ENCODE data around the gene SEZ6. TPM values are rescaled to one million over a fixed set of nuclear protein-coding genes. Genes with fewer than 3 reads are reported as not detected.
A peak's percentile ranks its signal among the peaks of the same experiment; 100 is the strongest.
"Not testable (repeated sequence)": the region's sequence is repeated elsewhere in the genome, so short reads cannot be mapped to it uniquely, and the experiment has no call there.

SEZ6 gene
- total RNA-seq, 3 donors from 2014 or later = not detected

DNA sequence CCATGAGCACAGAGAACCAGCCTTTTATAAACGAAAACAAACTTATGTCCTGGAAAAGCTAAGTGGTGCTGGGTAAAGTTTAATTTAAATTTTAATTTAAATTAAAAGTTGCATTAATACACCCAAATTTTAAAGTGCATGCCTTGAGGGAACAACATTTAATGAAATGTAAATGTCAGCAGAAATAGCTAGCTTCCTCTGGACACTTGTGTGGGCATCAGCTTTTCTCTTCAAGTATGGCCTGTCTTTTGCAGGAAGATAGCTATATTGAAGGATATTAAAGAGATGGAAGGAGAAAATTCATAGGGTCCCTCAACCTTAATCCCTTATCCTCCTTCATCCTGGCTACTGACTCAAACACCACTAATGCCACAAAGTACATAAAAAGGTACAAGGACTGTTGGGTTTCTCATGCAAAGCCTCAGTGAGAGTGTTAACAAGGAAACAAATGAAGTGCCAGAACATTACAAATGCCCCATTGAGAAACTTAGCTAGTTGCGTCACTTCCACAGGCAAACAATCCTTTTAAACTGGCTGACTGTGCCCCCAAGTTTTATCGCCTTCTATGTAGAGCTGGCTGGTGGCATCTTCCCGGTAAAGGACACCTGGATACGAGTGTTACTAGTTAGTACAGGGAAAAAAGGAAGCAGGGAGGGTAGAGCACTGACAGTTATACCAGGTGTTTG is 68.6 kb downstream of the SEZ6 start:
- TF ChIP-seq POLR2A (IDR thresholded peaks at IDR 0.05) (no peak), POLR2AphosphoS5 (IDR thresholded peaks at IDR 0.05) (peak in 1 of 3 donors; percentile 49)
- no peaks in the 10 kb centered on the region for H3K27me3 ChIP-seq
- H3K9me3 ChIP-seq = no peaks in the 10 kb centered on the region
- H3K4me1 ChIP-seq = peaks cover 0 to 36% of the 10 kb centered on the region in 2 donors
- no peaks in the 10 kb centered on the region for H3K36me3 ChIP-seq
- peak overlapping the region in 1 of 3 donors; percentile 17 for H3K4me3 ChIP-seq
- DNase-seq (ENCODE audit: low spot score in 2 of 2) = no peak
- H3K27ac ChIP-seq = peak overlapping the region; percentile 74 to 80
- intact Hi-C loops (cut with DNase I; ENCODE audit: low total_unique reads) = no loop called here

DNA sequence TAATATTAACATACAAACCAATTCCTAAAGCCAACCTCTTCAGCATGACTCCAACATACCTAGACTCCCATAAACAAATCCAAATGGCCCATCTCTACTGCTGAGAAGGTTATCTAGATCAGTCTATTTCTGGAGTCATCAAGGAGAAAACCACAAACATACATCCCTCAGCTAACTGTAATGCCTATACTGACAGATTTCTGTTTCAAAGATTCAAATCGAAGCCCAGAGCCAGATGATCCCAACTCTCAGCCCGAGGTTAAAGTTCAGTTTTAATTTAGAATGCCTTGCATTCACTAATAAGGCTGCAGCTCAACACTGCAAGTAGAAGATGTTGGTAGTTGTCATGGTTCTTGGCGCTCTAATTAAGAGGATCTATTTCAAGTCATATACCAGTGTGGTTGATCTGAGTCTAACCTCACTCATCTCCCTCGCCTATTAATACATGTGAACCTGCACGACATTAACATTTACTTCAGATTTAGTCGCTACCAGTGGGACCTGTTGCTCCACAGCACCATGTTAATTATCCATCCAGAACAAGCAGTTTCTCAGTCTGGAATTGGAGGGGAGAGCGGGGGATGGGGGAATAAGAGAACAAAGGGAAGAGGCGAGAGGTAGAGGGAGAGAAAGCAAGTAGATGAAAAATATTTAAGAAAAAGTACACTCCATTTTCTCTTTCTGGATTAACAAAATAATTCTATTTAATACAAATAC is 69.9 kb downstream of the SEZ6 start:
- no peaks in the 10 kb centered on the region for H3K36me3 ChIP-seq
- no peak overlapping the region for H3K4me3 ChIP-seq
- intact Hi-C loops (cut with DNase I; ENCODE audit: low total_unique reads) = no loop called here
- H3K27me3 ChIP-seq = no peaks in the 10 kb centered on the region
- H3K27ac ChIP-seq = peak overlapping the region; percentile 45 to 80
- TF ChIP-seq POLR2A (IDR thresholded peaks at IDR 0.05) (no peak), POLR2AphosphoS5 (IDR thresholded peaks at IDR 0.05) (no peak)
- TF ChIP-seq, protein P1, sequence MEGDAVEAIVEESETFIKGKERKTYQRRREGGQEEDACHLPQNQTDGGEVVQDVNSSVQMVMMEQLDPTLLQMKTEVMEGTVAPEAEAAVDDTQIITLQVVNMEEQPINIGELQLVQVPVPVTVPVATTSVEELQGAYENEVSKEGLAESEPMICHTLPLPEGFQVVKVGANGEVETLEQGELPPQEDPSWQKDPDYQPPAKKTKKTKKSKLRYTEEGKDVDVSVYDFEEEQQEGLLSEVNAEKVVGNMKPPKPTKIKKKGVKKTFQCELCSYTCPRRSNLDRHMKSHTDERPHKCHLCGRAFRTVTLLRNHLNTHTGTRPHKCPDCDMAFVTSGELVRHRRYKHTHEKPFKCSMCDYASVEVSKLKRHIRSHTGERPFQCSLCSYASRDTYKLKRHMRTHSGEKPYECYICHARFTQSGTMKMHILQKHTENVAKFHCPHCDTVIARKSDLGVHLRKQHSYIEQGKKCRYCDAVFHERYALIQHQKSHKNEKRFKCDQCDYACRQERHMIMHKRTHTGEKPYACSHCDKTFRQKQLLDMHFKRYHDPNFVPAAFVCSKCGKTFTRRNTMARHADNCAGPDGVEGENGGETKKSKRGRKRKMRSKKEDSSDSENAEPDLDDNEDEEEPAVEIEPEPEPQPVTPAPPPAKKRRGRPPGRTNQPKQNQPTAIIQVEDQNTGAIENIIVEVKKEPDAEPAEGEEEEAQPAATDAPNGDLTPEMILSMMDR (IDR thresholded peaks at IDR 0.05) = no peak
- no peak for DNase-seq (ENCODE audit: low spot score in 2 of 2)
- H3K4me1 ChIP-seq = peaks cover 0 to 25% of the 10 kb centered on the region in 2 donors
- H3K9me3 ChIP-seq = no peaks in the 10 kb centered on the region

DNA sequence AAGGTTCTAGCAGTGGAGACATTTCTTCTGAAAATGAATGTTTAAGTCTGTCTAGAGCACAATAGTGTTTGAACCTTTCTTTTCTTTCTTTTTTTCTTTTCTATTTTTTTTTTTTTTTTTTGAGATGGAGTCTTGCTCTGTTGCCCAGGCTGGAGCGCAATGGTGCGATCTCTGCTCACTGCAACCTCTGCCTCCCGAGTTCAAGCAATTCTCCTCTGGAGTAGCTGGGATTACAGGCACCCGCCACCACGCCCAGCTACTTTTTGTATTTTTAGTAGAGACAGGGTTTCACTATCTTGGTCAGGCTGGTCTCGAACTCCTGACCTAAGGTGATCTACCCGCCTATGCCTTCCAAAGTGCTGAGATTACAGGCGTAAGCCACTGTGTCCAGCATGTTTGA is 71.3 kb downstream of the SEZ6 start:
- intact Hi-C loops (cut with DNase I; ENCODE audit: low total_unique reads); H3K27ac ChIP-seq; H3K4me3 ChIP-seq; H3K27me3 ChIP-seq; H3K36me3 ChIP-seq; DNase-seq (ENCODE audit: low spot score in 2 of 2); H3K9me3 ChIP-seq: not testable (repeated sequence)
- peaks cover 0 to 16% of the 10 kb centered on the region in 2 donors for H3K4me1 ChIP-seq

DNA sequence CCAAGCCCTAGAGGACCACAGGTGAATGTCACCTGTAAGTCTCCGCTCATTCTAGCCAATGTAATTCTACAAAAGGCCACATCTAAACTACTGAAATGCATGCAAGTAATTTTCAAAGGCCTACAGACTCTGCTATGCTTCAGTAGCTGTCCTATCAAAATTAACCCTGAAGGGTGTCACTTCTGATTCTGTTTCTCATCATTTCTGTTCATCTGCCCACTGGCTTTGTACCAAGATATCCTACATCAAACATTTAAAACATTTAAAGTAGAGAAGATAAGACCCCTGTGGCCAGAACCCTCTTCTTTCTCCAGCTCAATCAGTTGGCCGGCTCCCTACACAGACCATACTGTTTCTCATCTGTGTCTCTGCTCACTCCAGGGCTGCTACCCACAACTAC is 76.0 kb downstream of the SEZ6 start:
- no peak overlapping the region for H3K4me3 ChIP-seq
- no peak overlapping the region for H3K27ac ChIP-seq
- peaks cover 0 to 14% of the 10 kb centered on the region in 2 donors for H3K4me1 ChIP-seq
- DNase-seq (ENCODE audit: low spot score in 2 of 2) = no peak
- H3K27me3 ChIP-seq = no peaks in the 10 kb centered on the region
- intact Hi-C loops (cut with DNase I; ENCODE audit: low total_unique reads) = no loop called here
- TF ChIP-seq POLR2AphosphoS5 (IDR thresholded peaks at IDR 0.05) (no peak), POLR2A (IDR thresholded peaks at IDR 0.05) (no peak)
- TF ChIP-seq, protein P1 (IDR thresholded peaks at IDR 0.05) = no peak
- H3K36me3 ChIP-seq = no peaks in the 10 kb centered on the region
- no peaks in the 10 kb centered on the region for H3K9me3 ChIP-seq

DNA sequence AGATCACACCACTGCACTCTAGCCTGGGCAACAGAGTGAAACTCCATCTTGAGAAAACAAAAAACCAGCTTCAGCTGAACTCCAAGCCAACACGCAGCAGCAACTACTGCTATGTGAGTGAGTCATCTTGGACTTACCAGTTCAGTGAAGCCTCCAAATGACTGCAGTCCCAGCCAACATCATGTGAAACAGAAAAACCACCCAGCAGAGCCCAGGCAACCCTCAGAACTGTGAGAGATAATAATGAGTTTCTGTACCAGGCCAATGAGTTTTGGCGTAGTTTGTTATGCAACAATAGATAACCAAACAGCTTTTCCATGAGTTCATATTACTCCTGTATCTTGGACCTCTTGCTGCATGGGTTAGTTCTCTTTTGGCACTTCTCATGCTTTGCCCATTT is 77.8 kb downstream of the SEZ6 start:
- Histone ChIP-seq H3K27me3 (no peaks in the 10 kb centered on the region), H3K27ac (peak overlapping the region in 1 of 2 donors; percentile 89), H3K4me3 (no peak overlapping the region), H3K4me1 (peaks cover 0 to 14% of the 10 kb centered on the region in 2 donors), H3K9me3 (no peaks in the 10 kb centered on the region), H3K36me3 (no peaks in the 10 kb centered on the region)
- TF ChIP-seq, protein P1 (IDR thresholded peaks at IDR 0.05) = no peak
- TF ChIP-seq POLR2A (IDR thresholded peaks at IDR 0.05) = no peak
- TF ChIP-seq POLR2AphosphoS5 (IDR thresholded peaks at IDR 0.05) = no peak
- intact Hi-C loops (cut with DNase I; ENCODE audit: low total_unique reads) = no loop called here
- DNase-seq (ENCODE audit: low spot score in 2 of 2) = no peak

DNA sequence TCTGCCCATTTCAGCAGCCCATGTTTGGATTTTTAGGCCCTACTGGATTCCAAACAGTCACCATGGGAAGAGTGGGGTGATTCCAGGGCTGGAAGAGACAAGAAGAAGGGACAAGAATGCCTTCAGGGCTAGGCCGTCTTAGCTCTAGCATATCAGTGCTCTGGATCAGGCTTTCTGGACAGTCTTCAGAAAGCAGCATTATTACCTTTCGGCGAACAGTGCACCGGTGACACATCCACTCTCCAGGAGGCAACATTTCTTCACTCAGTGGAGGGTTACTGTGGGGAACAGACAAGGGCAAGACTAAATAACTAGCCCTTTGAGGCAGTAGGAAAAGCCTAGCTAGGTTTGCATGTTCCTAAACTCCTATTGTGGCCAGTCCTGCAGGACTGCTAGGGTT is 79.0 kb downstream of the SEZ6 start:
- intact Hi-C loops (cut with DNase I; ENCODE audit: low total_unique reads) = no loop called here
- Histone ChIP-seq H3K36me3 (no peaks in the 10 kb centered on the region), H3K27ac (peak overlapping the region; percentile 82 to 89), H3K4me1 (peaks cover 0 to 14% of the 10 kb centered on the region in 2 donors), H3K4me3 (no peak overlapping the region), H3K9me3 (no peaks in the 10 kb centered on the region), H3K27me3 (no peaks in the 10 kb centered on the region)
- DNase-seq (ENCODE audit: low spot score in 2 of 2) = peak in 1 of 2 donors; percentile 56
- TF ChIP-seq POLR2AphosphoS5 (IDR thresholded peaks at IDR 0.05) (no peak), POLR2A (IDR thresholded peaks at IDR 0.05) (no peak)
- TF ChIP-seq, protein P1 (IDR thresholded peaks at IDR 0.05) = no peak

All from breast epithelium (tissue), 4 donors.